Mesendoderm (in vitro differentiated cells): ENCODE measurements around the gene EMC6.

Experiments used
- DNase-seq: peaks from one replicate; pipeline ENCODE4 v3.0.0; 2013
- H2AK5ac ChIP-seq: 2 replicates; pipeline ENCODE4 v1.6.1; 2013; ENCODE audit warnings: low read length, inconsistent platforms
- H2BK120ac ChIP-seq: 2 replicates; pipeline ENCODE4 v1.6.1; 2013; ENCODE audit warnings: low read depth, mild to moderate bottlenecking, low read length, moderate library complexity, mixed read lengths
- H2BK15ac ChIP-seq: replicated peaks from 2 replicates; pipeline ENCODE4 v1.6.1; 2013; ENCODE audit warnings: low read depth, mild to moderate bottlenecking, moderate library complexity
- H2BK5ac ChIP-seq: 2 replicates; pipeline ENCODE4 v1.6.1; 2013; ENCODE audit warnings: low read length, inconsistent platforms
- H3K18ac ChIP-seq: 2 replicates; pipeline ENCODE4 v1.6.1; 2013; ENCODE audit warnings: mild to moderate bottlenecking, low read length, mixed read lengths
- H3K23ac ChIP-seq: one replicate; pipeline ENCODE4 v1.6.1; 2013; ENCODE audit warnings: low read length
- H3K27ac ChIP-seq: 2 replicates; pipeline ENCODE4 v1.5.1; 2013; ENCODE audit warnings: low read depth, mild to moderate bottlenecking, inconsistent platforms, low read length, moderate library complexity
- H3K27me3 ChIP-seq: 2 replicates; pipeline ENCODE4 v1.6.1; 2013; ENCODE audit warnings: low read length, control low read depth, mild to moderate bottlenecking, inconsistent platforms; ENCODE audit not compliant: insufficient read depth, poor library complexity
- H3K36me3 ChIP-seq: 2 replicates; pipeline ENCODE4 v1.6.1; 2013; ENCODE audit warnings: low read length, inconsistent platforms; ENCODE audit not compliant: control insufficient read depth, insufficient read depth
- H3K4ac ChIP-seq: one replicate; pipeline ENCODE4 v1.6.1; 2013; ENCODE audit warnings: low read depth, mild to moderate bottlenecking, low read length, moderate library complexity
- H3K4me1 ChIP-seq: 2 replicates; pipeline ENCODE4 v1.6.1; 2013; ENCODE audit warnings: low read depth, low read length, inconsistent platforms; ENCODE audit not compliant: control insufficient read depth
- H3K4me2 ChIP-seq: 2 replicates; pipeline ENCODE4 v1.6.1; 2013; ENCODE audit warnings: low read length
- H3K4me3 ChIP-seq: 2 replicates; pipeline ENCODE4 v1.5.1; 2013; ENCODE audit warnings: mild to moderate bottlenecking, low read length
- H3K56ac ChIP-seq: one replicate; pipeline ENCODE4 v1.6.1; 2013; ENCODE audit warnings: low read length
- H3K79me1 ChIP-seq: 2 replicates; pipeline ENCODE4 v1.6.1; 2013; ENCODE audit warnings: low read length, inconsistent platforms
- H3K79me2 ChIP-seq: 2 replicates; pipeline ENCODE4 v1.6.1; 2013; ENCODE audit warnings: mild to moderate bottlenecking, low read length; ENCODE audit not compliant: control insufficient read depth, insufficient read depth
- H3K9ac ChIP-seq: 2 replicates; pipeline ENCODE4 v1.6.1; 2013; ENCODE audit warnings: low read length, inconsistent platforms
- H4K5ac ChIP-seq: one replicate; pipeline ENCODE4 v1.6.1; 2013; ENCODE audit warnings: low read length
- H4K8ac ChIP-seq: one replicate; pipeline ENCODE4 v1.6.1; 2013; ENCODE audit warnings: low read depth, mild to moderate bottlenecking, control low read depth, low read length, moderate library complexity
- WGBS: extraction: QIAGEN DNeasy Blood & Tissue Kit; methylation state at CpG from one replicate; pipeline ENCODE4 v1.1.7; 2013; ENCODE audit warnings: low lambda C conversion rate, missing lambda C conversion rate; ENCODE audit not compliant: insufficient coverage; ENCODE audit errors: extremely low coverage; 5-methylcytosine and 5-hydroxymethylcytosine counted together

Gene EMC6

GRCh38 chr17:3692346-3692745 is 23.7 kb downstream of the EMC6 start:
- no CpG with 5 or more reads among the region's 9 CpGs for WGBS
- no peak overlapping the region for H3K4me2 ChIP-seq

GRCh38 chr17:3693141-3693540 is 24.5 kb downstream of the EMC6 start:
- no peak overlapping the region for H3K9ac ChIP-seq
- WGBS = no CpG with 5 or more reads among the region's 4 CpGs
- no peak overlapping the region for H2BK15ac ChIP-seq
- no peaks in the 10 kb centered on the region for H3K79me2 ChIP-seq
- no peak overlapping the region for H3K27ac ChIP-seq
- H2AK5ac ChIP-seq = no peak overlapping the region
- H3K18ac ChIP-seq = no peak overlapping the region
- no peak overlapping the region for H2BK120ac ChIP-seq
- no peak overlapping the region for H3K4me2 ChIP-seq
- no peak overlapping the region for H3K23ac ChIP-seq
- H3K4ac ChIP-seq = no peak overlapping the region
- H4K8ac ChIP-seq = no peak overlapping the region
- H3K79me1 ChIP-seq = no peaks in the 10 kb centered on the region
- peaks cover 27% of the 10 kb centered on the region for H3K27me3 ChIP-seq
- no peak overlapping the region for H4K5ac ChIP-seq
- no peaks in the 10 kb centered on the region for H3K4me1 ChIP-seq
- DNase-seq = no peak
- no peaks in the 10 kb centered on the region for H3K36me3 ChIP-seq
- no peak overlapping the region for H3K4me3 ChIP-seq
- no peak overlapping the region for H2BK5ac ChIP-seq
- H3K56ac ChIP-seq = no peak overlapping the region

More at GRCh38 chr17:3692346-3692745, 23.7 kb downstream of the EMC6 start:
- Histone ChIP-seq H4K8ac (no peak overlapping the region), H2AK5ac (no peak overlapping the region), H3K56ac (no peak overlapping the region), H3K79me1 (no peaks in the 10 kb centered on the region), H2BK5ac (no peak overlapping the region), H3K79me2 (no peaks in the 10 kb centered on the region), H3K27ac (no peak overlapping the region), H3K27me3 (peaks cover 20% of the 10 kb centered on the region), H3K23ac (no peak overlapping the region), H3K4me3 (no peak overlapping the region), H3K9ac (no peak overlapping the region), H3K18ac (no peak overlapping the region), H3K4ac (no peak overlapping the region), H3K36me3 (no peaks in the 10 kb centered on the region), H3K4me1 (no peaks in the 10 kb centered on the region), H2BK120ac (no peak overlapping the region), H4K5ac (no peak overlapping the region), H2BK15ac (no peak overlapping the region)
- DNase-seq = peak; percentile 41

- H2BK15ac ChIP-seq = no peak overlapping the region
- no peak overlapping the region for H3K27ac ChIP-seq
- no peak overlapping the region for H3K18ac ChIP-seq
- H3K27me3 ChIP-seq = peaks cover 29% of the 10 kb centered on the region
- no peaks in the 10 kb centered on the region for H3K79me1 ChIP-seq
- H3K4me3 ChIP-seq = no peak overlapping the region
- H3K4me1 ChIP-seq = no peaks in the 10 kb centered on the region
- no peak overlapping the region for H3K4me2 ChIP-seq
- no peak overlapping the region for H2BK5ac ChIP-seq
- no peak overlapping the region for H2BK120ac ChIP-seq
- WGBS = no CpG with 5 or more reads among the region's 9 CpGs
- no peak overlapping the region for H4K8ac ChIP-seq
- H2AK5ac ChIP-seq = no peak overlapping the region
- DNase-seq = no peak
- H3K36me3 ChIP-seq = no peaks in the 10 kb centered on the region
- no peak overlapping the region for H3K56ac ChIP-seq
- H3K79me2 ChIP-seq = no peaks in the 10 kb centered on the region
- H3K9ac ChIP-seq = no peak overlapping the region
- no peak overlapping the region for H3K4ac ChIP-seq
- H4K5ac ChIP-seq = no peak overlapping the region
- H3K23ac ChIP-seq = no peak overlapping the region
Measured at GRCh38 chr17:3693829-3694231, 25.2 kb downstream of the EMC6 start.

GRCh38 chr17:3695129-3695722 is 26.6 kb downstream of the EMC6 start:
- H3K4me2 ChIP-seq = peak overlapping the region; percentile 70
- H4K8ac ChIP-seq = no peak overlapping the region
- no peak overlapping the region for H4K5ac ChIP-seq
- no peaks in the 10 kb centered on the region for H3K4me1 ChIP-seq
- H3K36me3 ChIP-seq = no peaks in the 10 kb centered on the region
- H2BK15ac ChIP-seq = no peak overlapping the region
- DNase-seq = no peak
- peaks cover 29% of the 10 kb centered on the region for H3K27me3 ChIP-seq
- H2BK5ac ChIP-seq = no peak overlapping the region
- H2BK120ac ChIP-seq = no peak overlapping the region
- no peak overlapping the region for H3K4ac ChIP-seq
- H3K56ac ChIP-seq = peak overlapping the region; percentile 2
- no peak overlapping the region for H3K9ac ChIP-seq
- H2AK5ac ChIP-seq = no peak overlapping the region
- WGBS = no CpG with 5 or more reads among the region's 17 CpGs
- no peaks in the 10 kb centered on the region for H3K79me2 ChIP-seq
- H3K27ac ChIP-seq = no peak overlapping the region
- H3K23ac ChIP-seq = no peak overlapping the region
- no peak overlapping the region for H3K18ac ChIP-seq
- H3K4me3 ChIP-seq = no peak overlapping the region
- H3K79me1 ChIP-seq = no peaks in the 10 kb centered on the region

- H3K79me1 ChIP-seq = no peaks in the 10 kb centered on the region
- H2BK15ac ChIP-seq = no peak within 1 kb of the TSS
- H3K4me3 ChIP-seq = no peak within 1 kb of the TSS
- no peak within 1 kb of the TSS for H2AK5ac ChIP-seq
- H3K56ac ChIP-seq = peak within 1 kb of the TSS; percentile 42
- WGBS = no CpG with 5 or more reads among the region's 65 CpGs
- peaks cover 29% of the 10 kb centered on the region for H3K27me3 ChIP-seq
- no peak within 1 kb of the TSS for H4K5ac ChIP-seq
- peak within 1 kb of the TSS; percentile 70 for H3K4me2 ChIP-seq
- H2BK5ac ChIP-seq = no peak within 1 kb of the TSS
- no peak within 1 kb of the TSS for H2BK120ac ChIP-seq
- no peak within 1 kb of the TSS for H3K4ac ChIP-seq
- H3K4me1 ChIP-seq = no peaks in the 10 kb centered on the region
- H4K8ac ChIP-seq = no peak within 1 kb of the TSS
- H3K36me3 ChIP-seq = no peaks in the 10 kb centered on the region
- peak within 1 kb of the TSS; percentile 17 for H3K9ac ChIP-seq
- H3K79me2 ChIP-seq = no peaks in the 10 kb centered on the region
- H3K27ac ChIP-seq = no peak within 1 kb of the TSS
- peak; percentile 72 for DNase-seq
- H3K18ac ChIP-seq = no peak within 1 kb of the TSS
- H3K23ac ChIP-seq = no peak within 1 kb of the TSS
Measured at GRCh38 chr17:3695723-3696411, 27.3 kb downstream of the EMC6 start, which contains the start of gene P2RX5. TSS of gene P2RX5 (minus strand) at chr17:3696155. CDS start at chr17:3696005, 150 bp downstream.
